DMS53 treated with DMSO at 0.1 percent for 48 hours (cell line): ENCODE results near the gene SLC7A5.

Experiments
- DNase-seq: peaks from one replicate; lab custom pipeline; 2025; ENCODE audit not compliant: unreplicated experiment; lab: John Stamatoyannopoulos, UW

SLC7A5 gene

DNA sequence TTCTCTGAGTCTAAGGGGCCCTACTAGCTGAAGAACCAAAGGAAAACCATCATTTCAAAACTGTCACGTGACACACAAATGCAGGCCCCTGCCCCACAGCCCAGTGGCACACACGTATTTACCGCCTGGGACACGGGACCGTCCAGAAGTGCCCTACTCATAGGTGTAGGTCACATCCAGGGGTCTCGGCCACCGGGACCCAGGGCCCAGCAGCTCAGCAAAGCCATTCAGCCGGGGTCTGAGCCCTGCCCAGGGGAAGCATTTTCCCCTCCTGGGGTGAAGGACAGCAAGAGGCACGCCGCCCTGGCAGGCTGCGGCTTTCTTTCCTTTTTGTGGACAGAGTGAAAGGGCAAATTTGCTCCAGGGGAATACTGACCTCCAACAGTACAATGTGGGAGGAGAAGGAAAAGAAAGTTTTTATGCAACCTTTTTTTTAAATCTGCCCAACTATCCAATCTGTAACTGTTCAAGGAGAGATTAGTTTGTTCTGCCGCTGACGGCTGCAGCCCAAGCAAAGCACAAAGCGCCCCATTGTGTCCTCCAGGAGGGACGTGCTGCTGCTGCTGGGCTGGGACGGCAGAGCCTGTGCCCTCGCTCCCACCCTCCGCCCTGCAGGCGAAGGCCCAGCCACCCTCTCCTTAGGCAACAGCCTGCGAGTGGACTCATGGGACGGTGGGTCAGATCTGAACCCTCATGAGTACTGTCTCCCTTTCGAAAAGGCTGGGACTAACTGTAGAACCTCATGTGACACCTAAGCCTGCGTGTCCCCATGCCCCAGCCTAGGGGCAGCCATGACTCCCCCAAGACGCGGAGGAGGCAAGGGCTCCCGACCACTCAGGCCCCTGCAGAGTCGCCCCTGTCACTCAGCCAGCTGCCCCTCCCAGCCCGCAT is 21.3 kb downstream of the SLC7A5 start:
- DNase-seq = no peak

DNA sequence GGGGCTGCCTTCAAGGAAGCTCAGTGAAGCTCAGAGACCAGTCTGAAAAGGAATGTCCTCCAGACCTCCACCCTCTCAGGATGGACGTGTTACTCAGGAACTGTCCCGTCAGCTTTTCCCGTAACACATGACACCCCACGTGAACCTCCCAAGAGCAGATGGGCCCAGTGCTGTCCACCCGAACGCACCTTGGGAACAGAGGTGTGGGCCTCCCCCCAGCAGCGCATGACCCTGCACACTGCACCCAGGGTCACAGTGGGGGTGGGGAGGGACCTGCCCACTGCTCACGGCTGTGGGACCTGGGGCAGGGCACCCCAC is 21.9 kb downstream of the SLC7A5 start:
- no peak for DNase-seq

DNA sequence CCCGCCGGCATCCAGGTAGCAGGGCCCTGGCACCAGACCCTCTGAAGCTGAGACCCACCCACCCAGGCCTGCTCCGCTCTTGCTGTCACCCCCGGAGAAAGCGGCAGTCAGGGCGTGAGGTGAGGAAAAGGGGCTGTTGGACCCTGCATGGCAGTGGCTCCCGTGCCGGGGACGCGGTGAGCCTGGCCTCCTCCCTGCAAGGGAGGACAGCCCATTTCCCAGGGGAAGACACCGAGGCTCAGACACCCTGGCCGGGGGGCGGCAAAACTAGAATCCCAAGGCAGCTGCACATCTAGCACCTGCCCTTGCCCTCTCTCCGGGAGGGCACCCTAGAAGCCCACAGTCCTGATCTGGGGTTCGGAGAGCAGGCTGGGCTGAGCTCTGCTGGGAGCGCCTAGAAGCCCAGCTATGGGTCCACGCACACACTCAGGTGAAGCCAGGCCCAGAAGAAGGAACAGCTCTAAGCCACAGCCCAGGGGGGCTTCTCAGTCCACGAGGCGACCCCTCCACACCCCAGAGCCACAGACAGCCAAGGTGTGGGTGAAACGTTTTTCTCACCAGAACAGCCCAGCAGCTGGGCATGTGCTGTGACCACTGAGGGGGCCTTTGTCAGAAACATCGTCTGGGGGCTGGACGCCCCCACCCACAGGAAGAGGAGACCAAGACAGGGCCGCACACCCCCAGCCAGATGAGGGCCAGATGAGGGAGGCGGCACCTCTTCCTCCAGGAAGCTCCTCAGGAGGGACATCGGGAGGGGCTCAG is 22.4 kb downstream of the SLC7A5 start:
- DNase-seq = no peak

DNA sequence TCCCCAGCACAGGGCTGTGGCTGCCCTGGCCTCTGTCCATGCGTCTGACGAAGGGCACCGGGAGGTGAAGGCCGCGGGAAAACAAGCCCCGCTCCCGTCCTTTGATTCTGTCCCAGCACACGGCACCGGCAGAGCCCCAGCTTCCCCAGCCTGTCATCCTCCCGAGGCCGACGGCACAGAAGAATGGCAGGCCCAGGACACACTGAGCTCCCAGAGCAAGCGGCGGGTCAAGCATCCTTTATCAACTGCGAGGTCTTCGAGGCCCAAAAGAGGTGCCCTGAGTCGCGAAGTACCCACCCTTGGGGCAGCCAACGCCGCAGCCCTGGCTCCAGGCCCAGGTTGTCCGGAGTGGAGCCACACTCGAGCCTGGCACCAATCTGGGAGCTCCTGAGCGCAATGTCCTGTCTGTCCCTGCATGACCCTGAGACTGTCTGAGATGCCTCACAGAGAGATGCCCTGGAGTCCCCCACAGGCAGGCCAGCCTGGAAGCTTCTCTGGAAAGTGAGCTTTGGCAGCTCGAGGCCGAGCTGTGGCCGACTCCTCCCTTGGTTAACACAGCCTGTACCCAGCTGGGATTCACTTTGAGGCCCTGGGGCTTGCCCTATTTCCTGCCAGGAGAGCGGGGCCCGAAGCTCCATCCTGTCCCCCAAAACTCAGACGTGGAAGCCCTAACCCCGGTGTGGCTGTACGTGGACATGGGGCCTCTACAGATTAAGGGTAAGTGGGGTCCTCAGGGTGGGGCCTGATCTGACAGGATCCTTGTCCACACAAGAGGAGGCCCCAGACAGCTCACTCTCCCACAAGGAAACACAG is 23.3 kb downstream of the SLC7A5 start:
- no peak for DNase-seq

DNA sequence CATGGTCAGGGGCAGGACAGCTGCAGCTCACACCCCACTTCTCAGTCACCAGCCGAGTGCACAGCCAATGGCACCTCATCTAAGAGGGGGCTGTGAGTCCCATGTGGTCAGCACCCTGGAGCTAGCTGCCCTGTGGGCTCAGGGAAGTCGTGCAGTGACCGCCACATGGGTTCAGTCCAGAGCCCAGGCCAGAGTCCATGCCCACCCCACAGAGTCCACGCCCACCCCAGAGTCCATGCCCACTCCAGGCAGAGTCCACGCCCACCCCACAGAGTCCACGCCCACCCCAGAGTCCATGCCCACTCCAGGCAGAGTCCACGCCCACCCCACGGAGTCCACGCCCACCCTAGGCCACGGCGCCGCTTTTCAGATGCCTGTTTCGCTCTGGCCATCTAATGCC is 24.1 kb downstream of the SLC7A5 start:
- DNase-seq = no peak

DNA sequence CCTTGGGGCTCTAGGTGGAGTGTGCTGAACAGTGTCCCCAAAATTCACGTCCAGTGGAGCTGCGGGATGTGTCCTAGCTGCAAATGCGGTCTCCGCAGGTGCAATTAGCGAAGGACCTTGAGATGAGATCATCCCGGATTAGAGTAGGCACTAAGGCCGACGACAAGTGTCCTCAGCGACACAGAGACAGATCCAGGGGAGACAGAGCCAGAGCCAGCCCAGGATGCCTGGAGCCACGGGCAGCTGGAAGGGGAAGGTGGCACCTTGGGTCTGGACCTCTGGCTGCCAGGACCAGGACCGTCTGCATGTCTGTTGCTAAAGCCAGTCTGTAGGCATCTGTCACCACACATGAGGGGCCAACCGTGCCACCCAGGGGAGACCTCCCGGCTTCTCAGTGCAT is 24.5 kb downstream of the SLC7A5 start:
- no peak for DNase-seq

DNA sequence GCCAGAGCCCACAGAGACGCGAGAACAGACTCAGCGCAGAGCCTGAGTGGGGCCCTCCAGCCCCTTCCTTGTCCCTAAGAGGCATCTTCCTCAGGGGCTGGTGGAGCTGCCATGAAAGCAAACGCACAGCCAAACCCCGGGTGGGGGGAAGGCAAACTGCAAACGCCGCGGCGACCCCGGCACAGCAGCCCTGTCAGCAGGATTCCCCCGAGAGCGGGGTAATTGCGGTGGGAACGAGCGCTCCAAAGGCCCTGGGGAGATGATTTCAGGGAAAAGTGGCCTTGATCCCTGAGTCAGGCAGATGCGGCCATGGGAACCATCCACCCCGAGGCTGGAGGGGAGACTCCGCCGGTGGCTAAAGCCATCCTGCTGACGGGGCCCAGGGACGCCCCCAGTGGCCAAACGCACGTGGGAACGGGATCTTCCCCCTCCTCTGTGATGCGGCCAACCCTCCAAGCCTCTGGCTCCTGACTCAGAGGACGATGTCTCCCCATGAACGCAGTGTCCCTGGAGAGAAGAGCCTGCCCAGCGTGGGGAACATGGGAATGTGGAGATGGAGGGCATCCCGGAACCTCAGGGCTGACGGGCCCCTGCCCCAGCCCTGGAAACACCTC is 25.1 kb downstream of the SLC7A5 start:
- DNase-seq = no peak

DNA sequence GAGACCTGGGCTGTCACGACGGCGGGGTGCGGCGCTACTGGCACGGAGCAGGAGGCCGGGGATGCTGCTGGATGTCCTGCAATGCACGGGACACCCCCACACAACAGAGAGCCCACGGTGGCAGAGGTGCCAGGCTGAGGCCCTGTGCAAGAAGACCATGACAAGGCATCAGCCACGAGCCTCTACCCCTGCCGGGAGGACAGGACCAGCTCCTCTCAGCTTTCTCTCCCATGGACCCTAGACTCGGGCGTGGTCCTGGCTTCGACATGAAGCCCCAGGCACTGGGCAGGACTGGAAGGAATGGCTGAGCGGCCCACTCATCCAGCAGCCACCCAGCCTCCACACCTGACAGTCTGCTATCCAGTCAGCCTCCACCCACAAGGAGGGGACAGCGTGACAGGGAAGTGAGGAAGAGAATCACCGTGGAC is 25.6 kb downstream of the SLC7A5 start:
- no peak for DNase-seq

DNA sequence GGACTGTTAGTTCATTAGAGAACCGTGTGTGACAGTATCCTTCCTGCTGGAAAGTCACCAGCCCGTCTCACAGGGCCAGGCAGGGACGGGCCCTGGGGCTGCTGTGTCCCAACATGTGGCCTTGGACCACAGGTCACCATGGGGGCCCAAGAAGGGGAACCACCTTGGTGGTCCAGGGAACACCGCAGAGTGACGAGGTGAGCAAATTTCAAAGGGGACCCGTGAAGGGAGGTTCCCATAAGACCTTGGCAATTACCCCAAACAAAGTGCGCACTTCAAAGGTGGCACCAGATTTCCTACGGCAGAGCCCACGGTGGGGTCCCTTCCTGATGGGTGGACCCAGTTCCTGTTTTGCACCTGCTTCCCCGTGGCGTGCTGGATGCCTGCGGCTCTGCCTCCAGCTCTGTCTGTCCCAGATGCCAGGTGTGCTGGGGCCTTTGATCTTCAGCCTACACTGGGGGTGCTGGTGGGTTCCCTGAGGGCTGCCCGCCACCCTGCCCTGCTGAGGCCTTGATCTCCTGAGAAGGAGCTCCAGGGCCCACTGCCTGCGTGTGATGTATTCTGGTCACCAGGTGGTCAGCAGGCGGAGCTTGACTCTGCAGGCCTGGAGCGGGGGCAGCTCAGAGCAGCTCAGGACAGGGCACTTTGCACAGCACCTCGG is 27.0 kb downstream of the SLC7A5 start:
- DNase-seq = no peak

DNA sequence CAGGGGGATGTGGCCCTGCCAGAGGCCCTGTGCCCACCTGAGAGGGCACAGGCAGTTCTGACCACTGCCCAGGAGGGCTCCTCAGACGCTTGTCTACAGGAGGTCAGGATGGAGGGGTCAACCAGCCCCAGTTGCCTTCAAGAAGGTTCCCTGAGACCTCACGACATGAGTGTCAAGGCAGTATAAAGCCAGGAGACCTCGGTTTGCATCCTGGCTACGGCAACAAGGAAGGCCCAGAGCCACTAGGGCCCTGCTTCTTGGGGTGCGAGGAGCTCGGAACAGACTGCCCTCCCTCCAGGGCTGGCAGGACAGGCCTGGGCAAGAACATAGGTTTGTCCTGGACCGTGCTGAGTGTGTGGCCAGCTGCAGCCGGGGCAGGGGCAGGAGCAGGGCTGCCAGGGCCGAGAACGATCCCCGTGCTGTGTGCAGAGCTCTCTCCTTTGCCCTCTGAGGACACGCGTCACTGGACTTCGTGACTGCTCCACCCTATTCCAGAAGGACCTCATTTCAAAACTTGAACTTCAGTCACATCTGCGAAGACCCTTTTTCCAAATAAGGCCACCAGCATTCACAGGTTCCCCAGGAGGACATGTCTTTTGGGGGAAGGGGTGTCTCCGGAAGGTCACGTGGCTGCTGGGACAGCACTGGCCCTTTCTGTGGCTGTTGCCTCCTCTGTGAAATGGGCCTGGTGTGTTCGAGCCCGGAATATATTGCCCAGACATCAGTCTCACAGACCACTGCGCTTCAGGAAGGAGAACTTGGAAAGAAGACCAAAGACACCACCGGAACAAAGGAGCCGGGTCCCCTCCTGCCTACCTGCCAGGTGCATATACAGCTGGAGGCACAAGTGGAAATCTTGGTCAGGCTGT is 27.7 kb downstream of the SLC7A5 start:
- DNase-seq = no peak

DNA sequence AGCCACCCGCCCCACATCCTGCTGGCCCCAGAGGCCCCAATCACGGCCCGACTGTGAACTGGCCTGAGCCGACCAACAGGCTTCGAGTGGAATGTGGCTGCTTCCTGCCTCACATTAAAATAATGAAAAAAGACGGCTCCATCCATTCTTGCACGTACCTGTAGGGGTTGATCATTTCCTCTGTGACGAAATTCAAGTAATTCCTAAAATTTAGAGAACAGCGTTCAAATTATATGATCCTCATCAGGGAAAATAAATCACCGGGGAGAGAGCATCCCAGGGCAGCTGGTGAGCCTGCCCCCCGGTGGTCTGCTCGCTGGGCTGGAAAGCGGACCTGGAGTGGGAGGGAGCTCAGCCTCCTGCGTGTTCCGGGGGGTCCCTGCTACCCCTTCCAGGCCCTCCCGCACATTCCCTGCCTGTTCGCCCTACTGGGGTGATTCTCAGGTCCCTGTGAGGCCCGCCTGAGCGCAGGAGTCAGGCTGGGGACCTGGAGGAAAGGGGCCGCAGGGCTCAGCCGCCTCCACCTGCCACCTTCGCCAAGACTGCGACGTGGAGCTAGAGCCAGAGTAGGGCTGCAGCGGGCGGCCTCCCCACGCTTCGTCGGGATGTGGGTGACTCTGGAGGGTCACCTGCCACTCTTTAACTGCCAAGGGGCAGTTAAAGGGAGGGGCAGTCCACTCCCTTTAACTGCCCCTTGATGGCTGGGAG is 28.9 kb downstream of the SLC7A5 start:
- no peak for DNase-seq

DNA sequence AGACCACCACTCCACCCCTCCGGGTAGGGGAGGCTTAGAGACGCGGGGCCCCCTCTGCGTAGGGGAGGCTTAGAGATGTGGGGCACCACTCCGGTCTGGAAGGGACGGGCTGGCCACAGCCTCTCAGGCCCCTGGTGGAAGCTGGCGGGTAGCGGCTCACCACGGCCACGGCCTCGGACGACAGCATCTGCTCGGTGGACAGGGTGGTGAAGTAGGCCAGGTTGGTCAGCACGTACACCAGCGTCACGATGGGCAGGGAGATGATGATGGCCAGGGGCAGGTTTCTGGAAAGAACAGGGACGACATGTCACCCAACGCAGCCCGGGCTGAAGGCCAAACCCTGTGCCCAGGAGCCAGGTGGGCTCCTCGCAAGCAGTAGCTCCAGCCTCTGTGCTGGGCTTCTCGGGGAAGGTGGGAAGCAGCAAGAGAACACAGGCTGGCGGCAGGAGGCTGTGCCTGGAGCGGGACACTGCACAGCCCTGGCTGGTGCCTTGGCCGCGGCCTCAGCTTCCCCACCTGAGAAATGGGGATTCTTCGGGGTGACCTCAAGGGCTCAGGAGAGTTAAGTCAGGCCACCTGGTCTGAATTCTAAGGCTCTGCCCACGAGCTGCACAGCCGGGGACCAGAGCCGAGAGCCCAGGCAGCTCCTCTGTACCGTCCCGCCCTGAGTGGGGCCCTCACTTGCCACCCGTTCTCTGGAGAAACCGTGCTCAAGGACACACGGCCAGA is 29.6 kb downstream of the SLC7A5 start:
- no peak for DNase-seq

DNA sequence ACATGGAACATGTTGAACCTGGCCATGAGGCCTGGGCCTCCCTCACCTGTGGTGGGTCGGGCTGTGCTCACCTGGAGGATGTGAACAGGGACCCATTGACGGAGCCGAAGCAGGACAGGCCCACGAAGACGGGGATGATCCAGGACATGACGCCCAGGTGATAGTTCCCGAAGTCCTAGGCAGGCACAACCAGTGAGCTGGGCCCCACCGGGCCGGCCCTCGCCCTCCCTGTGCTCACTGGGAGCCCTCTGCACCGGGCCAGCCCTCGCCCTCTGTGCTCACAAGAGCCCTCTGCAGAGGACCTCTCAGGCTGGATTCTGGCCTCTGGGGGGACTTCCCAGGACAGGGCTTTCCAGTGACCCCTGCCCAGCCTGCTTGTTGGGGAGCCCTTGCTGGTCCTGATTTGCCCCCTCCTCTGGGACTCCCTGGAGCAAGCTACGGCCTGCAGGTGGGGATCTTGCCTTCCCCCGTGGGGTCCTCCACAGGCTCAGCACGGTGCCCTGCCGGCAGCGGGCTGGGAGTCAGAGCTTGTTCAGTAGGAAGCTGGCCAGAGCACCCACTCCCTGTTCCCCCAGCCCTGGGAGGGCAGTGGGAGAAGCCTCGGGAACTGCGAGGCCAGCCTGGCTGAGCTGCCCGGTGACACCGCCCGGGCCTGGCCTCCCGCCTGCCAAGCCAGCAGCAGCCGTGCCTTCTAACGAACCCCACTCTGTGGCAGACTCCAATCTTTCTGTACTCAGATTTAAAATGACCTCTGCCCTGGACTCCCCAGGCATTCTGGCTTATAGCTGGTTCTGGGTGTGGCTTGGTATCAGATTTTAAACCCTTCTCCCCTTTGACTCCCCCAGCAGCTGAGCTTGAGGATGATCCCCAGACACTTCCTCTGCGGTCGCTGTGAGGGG is 30.4 kb downstream of the SLC7A5 start:
- no peak for DNase-seq

DNA sequence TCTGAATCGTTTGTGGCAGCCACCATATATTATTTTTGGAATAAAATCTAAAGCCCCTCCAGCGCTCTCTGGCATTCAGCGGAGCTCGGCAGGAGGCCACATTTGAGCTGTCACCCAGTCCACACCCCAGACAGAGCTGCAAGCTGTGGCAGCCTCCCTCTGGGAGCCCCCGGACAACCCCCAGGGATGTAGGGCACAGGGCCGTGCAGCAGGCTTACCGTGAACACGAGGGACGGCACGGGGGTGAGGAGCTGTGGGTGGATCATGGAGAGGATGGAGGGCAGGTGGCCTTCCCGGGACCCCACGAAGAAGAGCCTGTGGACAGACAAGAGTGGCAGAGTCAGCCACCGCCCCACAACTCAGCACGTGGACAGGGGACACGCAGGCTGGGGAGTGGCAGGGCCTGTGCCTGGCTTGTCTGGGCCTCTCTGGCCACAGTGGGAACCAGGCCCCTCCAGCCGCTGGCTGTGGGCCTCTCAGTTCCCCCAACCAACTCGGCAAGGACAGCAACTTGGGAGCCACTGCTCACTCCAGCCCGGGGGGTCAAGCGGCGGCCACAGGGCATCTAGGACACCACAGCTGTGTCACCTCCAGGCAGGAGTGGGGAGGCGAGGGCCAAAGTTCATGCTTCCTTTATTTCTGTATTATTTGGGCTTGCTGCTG is 31.5 kb downstream of the SLC7A5 start:
- no peak for DNase-seq

DNA sequence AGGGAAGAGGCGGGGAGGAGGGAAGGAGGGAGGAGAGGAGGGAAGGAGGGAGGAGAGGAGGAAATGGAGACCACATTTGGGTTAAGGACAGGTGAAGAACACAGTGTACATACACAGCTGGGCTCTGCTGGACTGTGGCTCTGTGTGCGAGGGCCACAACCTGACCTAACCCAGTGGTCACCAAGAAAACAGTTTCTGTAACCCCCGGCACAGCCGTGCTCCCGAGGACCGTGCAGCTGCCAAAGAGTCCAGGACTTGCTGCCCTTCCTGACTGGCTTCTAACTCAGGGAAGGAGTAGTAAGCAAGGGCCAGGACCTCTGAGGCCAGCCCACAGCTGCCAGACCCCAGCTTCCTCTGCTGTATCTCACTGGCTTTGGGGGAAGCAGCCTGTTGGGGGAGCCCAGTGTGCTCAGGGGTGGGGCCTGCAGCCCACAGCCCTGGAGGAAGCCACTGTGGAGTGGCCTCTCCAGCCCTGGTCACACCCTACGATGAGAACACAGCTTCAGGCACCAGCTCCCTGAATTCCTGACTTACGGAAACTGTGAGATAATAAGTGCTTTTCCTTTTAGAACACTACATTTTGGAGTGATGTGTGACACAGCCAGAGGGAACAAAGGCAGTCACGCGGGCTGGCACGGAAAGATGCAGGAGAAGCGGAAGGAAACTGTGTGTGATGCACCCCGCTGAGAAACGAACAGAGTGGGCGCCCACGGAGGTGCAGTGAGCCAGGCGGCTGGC is 32.3 kb downstream of the SLC7A5 start:
- no peak for DNase-seq

DNA sequence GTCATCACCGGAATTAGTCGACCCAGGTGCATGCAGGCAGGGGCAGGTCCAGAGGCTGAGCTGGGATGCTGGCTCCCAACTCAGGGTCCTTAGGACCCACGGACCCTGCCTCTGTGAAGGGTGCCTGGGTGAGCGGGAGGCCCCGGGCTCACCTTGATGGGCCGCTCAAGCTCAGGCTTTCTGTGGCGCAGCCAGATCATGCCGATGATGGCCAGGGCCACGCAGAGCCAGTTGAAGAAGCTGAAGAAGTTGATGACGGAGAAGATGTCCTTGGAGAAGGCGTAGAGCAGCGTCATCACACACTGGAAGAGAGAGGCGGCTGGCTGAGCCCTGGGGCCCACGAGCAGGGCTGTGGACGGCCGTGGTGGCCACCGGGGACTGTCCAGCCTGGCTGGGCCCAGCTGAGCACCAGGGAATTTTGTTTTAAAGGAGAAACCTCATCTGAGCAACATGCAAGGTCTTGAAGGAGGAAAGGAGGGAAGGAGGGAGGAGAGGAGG is 32.9 kb downstream of the SLC7A5 start:
- DNase-seq = no peak
